SK-N-MC (cell line): ENCODE results near the gene NCBP2.

ENCODE experiments used
- EZH2 ChIP-seq: fragments of 200-600 bp; sonication (generic); IDR thresholded peaks from one replicate; pipeline ENCODE4 v1.6.1; 2017; ENCODE audit warnings: antibody characterized with exemption
- POLR2AphosphoS5 ChIP-seq: IDR thresholded peaks from 2 replicates; pipeline ENCODE4 v1.6.1; 2012; ENCODE audit warnings: mild to moderate bottlenecking, low read depth, low read length, borderline replicate concordance

DNA sequence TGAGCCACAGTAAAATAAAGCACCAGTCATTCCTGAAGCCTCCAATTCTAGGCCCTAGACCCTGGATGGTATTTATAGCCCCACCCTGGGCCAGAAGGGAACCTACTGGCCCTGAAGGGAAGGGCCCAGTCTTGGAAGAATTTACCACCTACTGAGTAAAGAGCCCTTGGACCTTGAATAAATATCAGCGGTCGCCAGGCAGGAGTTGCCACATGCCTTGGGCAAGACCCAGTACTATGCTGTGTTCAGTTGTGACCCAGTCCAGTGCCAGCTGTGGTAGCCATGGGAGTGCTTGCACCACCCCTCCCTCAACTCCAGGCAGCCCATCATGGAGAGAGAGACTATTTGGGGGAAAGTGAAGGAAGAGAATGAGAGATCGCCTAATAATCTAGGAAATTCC is 27.0 kb downstream of the NCBP2 start:
- TF ChIP-seq POLR2AphosphoS5 (no peak), EZH2 (no peak)
